Transverse colon (tissue), 4 donors: ENCODE data around the gene IFT74. TPM values are rescaled to one million over a fixed set of nuclear protein-coding genes. Genes with fewer than 3 reads are reported as not detected.

Experiments
- DNase-seq: peaks from one replicate; pipeline ENCODE4 v3.0.0-alpha.2; 2019
- H3K27ac ChIP-seq, 4 donors: fragments of 200-600 bp; sonication (generic); 2 replicates each; pipeline ENCODE4 v1.5.1; 2016 to 2018; ENCODE audit warnings: inconsistent platforms in 4 of 4
- H3K27me3 ChIP-seq: fragments of 200-600 bp; sonication (generic); 2 replicates; pipeline ENCODE4 v1.5.1; 2017; ENCODE audit warnings: inconsistent platforms
- H3K36me3 ChIP-seq, 4 donors: fragments of 200-600 bp; sonication (generic); 2 replicates each; pipeline ENCODE4 v1.5.1; 2017 to 2019; ENCODE audit warnings: inconsistent platforms in 4 of 4
- H3K4me1 ChIP-seq, 4 donors: fragments of 200-600 bp; sonication (generic); 2 replicates each; pipeline ENCODE4 v1.5.1; 2017 to 2020; ENCODE audit warnings: inconsistent platforms in 4 of 4
- H3K4me3 ChIP-seq, 4 donors: fragments of 200-600 bp; sonication (generic); 1 replicate in 1 of 4; 2 replicates in 3 of 4; pipeline versions ENCODE4 v1.5.1 to v1.6.1; 2017 to 2019; ENCODE audit warnings: inconsistent platforms in 4 of 4
- H3K9me3 ChIP-seq, 2 donors: fragments of 200-600 bp; sonication (generic); 2 replicates each; pipeline ENCODE4 v1.5.1; 2017 to 2019; ENCODE audit warnings: inconsistent platforms in 2 of 2
- CTCF ChIP-seq, 5 experiments: fragments of 200-600 bp in 3 of 5; fragments of 450-650 bp in 2 of 5; sonication (generic) in 3 of 5; IDR thresholded peaks; 1 replicate in 2 of 5; 2 replicates in 3 of 5; pipeline ENCODE4 v1.5.1; 2016 to 2017; ENCODE audit warnings: antibody characterized with exemption in 5 of 5, inconsistent platforms in 3 of 5, mild to moderate bottlenecking in 2 of 5, moderate library complexity in 1 of 5
- EP300 ChIP-seq: sonication (generic); formaldehyde crosslinking; IDR thresholded peaks from one replicate; pipeline ENCODE4 v1.6.1; 2017; ENCODE audit warnings: antibody characterized with exemption, low read depth
- POLR2A ChIP-seq: fragments of 450-650 bp; IDR thresholded peaks from one replicate; pipeline ENCODE4 v1.6.1; 2016; ENCODE audit warnings: antibody characterized with exemption, mild to moderate bottlenecking, moderate library complexity
- POLR2AphosphoS5 ChIP-seq, 3 donors: sonication (generic); formaldehyde crosslinking; IDR thresholded peaks; one replicate each; pipeline ENCODE4 v1.6.1; 2016; ENCODE audit warnings: antibody characterized with exemption in 3 of 3
- WGBS, 2 donors: methylation state at CpG; one replicate each; pipeline ENCODE4 v1.1.5; 2018; ENCODE audit warnings: low coverage in 1 of 2; 5-methylcytosine and 5-hydroxymethylcytosine counted together
- in situ Hi-C, 4 donors: fragments of 200-750 bp; cut with MboI; loops; one replicate each; pipeline versions ENCODE4 v1.15.0 to v1.15.1; 2017; ENCODE audit warnings: low sequenced_read_pairs in 3 of 4, low pct_ligation_motif_present in 1 of 4, low pct_unique_long_range_greater_than_20kb in 1 of 4
- intact Hi-C: fragments of 100-400 bp; cut with DNase I; formaldehyde crosslinking; loops from one replicate; pipeline ENCODE4 v1.15.1; 2023; ENCODE audit warnings: low total_unique reads
- total RNA-seq, 4 donors: library from RNA; depleted of rRNA; stranded (reverse); fragments of >200 nt; gene quantifications; one replicate each; pipeline ENCODE4 v1.1.0, GENCODE V29; 2016

Gene IFT74
- total RNA-seq, 4 donors from 2014 or later: 1.9 to 14.3 (median 9.0) TPM

- TF ChIP-seq EP300: no peak
- no peak for TF ChIP-seq CTCF (IDR thresholded peaks at IDR 0.05)
- TF ChIP-seq POLR2A: peak; percentile 79
- TF ChIP-seq POLR2AphosphoS5 (IDR thresholded peaks at IDR 0.05): peak in 2 of 3 donors; percentile 43 to 73
- Histone ChIP-seq H3K9me3 (no peaks in the 10 kb centered on the region), H3K4me3 (peak overlapping the region in 3 of 4 donors; percentile 24 to 43 (median 42)), H3K36me3 (no peaks in the 10 kb centered on the region), H3K27me3 (no peaks in the 10 kb centered on the region), H3K27ac (peak overlapping the region; percentile 78 to 79 (median 79)), H3K4me1 (peaks cover 0 to 25% (median 6%) of the 10 kb centered on the region in 4 donors)
- WGBS, 2 donors: 77 to 80% methylated on average over 2 to 3 of the region's 3 CpGs
- intact Hi-C loops (no loop called here), in situ Hi-C loops (no loop called here)
- DNase-seq: no peak
These were observed 47.3 kb downstream of the IFT74 start for GRCh38 chr9:27003426-27004077.

GRCh38 chr9:27005491-27005890, 49.3 kb downstream of the IFT74 start, which contains the start of gene LRRC19:
Gene LRRC19, minus strand, starts transcription at chr9:27005672. Its CDS starts 5,978 bp downstream, at chr9:26999694.
- TF ChIP-seq POLR2A (peak; percentile 34), POLR2AphosphoS5 (IDR thresholded peaks at IDR 0.05) (peak in 2 of 3 donors; percentile 61 to 67), EP300 (no peak), CTCF (IDR thresholded peaks at IDR 0.05) (no peak)
- intact Hi-C loops: no loop called here
- peak within 1 kb of the TSS; percentile 78 to 79 (median 79) for H3K27ac ChIP-seq
- DNase-seq: no peak
- H3K36me3 ChIP-seq: no peaks in the 10 kb centered on the region
- WGBS, 2 donors: 56% methylated on average over 3 of the region's 3 CpGs
- H3K27me3 ChIP-seq: no peaks in the 10 kb centered on the region
- peak within 1 kb of the TSS in 3 of 4 donors; percentile 24 to 43 (median 42) for H3K4me3 ChIP-seq
- in situ Hi-C loops: no loop called here
- no peaks in the 10 kb centered on the region for H3K9me3 ChIP-seq
- peaks cover 0 to 25% (median 6%) of the 10 kb centered on the region in 4 donors for H3K4me1 ChIP-seq

GRCh38 chr9:27019589-27019988, 63.4 kb downstream of the IFT74 start:
- Histone ChIP-seq H3K36me3 (peaks cover 0 to 44% (median 22%) of the 10 kb centered on the region in 4 donors), H3K9me3 (no peaks in the 10 kb centered on the region), H3K4me1 (no peaks in the 10 kb centered on the region), H3K27me3 (no peaks in the 10 kb centered on the region), H3K27ac (no peak overlapping the region), H3K4me3 (no peak overlapping the region)
- TF ChIP-seq CTCF (IDR thresholded peaks at IDR 0.05) (no peak), POLR2A (no peak), POLR2AphosphoS5 (IDR thresholded peaks at IDR 0.05) (no peak), EP300 (no peak)
- intact Hi-C loops (no loop called here), in situ Hi-C loops (no loop called here)
- DNase-seq: no peak

GRCh38 chr9:27022920-27023319, 66.7 kb downstream of the IFT74 start:
- in situ Hi-C loops: no loop called here
- no peaks in the 10 kb centered on the region for H3K27me3 ChIP-seq
- H3K9me3 ChIP-seq: no peaks in the 10 kb centered on the region
- TF ChIP-seq CTCF (IDR thresholded peaks at IDR 0.05) (no peak), EP300 (no peak), POLR2A (no peak), POLR2AphosphoS5 (IDR thresholded peaks at IDR 0.05) (no peak)
- intact Hi-C loops: no loop called here
- H3K4me3 ChIP-seq: no peak overlapping the region
- H3K36me3 ChIP-seq: peaks cover 0 to 35% (median 17%) of the 10 kb centered on the region in 4 donors
- H3K27ac ChIP-seq: no peak overlapping the region
- 92% methylated on average over 5 of the region's 5 CpGs; no CpG with 5 or more reads in 1 of the 2 donors for WGBS, 2 donors
- H3K4me1 ChIP-seq: no peaks in the 10 kb centered on the region
- DNase-seq: no peak
